ENCODE measurements around the gene HEG1.
"Not testable (repeated sequence)": the region's sequence is repeated elsewhere in the genome, so short reads cannot be mapped to it uniquely, and the experiment has no call there.

HEG1 gene, protein sequence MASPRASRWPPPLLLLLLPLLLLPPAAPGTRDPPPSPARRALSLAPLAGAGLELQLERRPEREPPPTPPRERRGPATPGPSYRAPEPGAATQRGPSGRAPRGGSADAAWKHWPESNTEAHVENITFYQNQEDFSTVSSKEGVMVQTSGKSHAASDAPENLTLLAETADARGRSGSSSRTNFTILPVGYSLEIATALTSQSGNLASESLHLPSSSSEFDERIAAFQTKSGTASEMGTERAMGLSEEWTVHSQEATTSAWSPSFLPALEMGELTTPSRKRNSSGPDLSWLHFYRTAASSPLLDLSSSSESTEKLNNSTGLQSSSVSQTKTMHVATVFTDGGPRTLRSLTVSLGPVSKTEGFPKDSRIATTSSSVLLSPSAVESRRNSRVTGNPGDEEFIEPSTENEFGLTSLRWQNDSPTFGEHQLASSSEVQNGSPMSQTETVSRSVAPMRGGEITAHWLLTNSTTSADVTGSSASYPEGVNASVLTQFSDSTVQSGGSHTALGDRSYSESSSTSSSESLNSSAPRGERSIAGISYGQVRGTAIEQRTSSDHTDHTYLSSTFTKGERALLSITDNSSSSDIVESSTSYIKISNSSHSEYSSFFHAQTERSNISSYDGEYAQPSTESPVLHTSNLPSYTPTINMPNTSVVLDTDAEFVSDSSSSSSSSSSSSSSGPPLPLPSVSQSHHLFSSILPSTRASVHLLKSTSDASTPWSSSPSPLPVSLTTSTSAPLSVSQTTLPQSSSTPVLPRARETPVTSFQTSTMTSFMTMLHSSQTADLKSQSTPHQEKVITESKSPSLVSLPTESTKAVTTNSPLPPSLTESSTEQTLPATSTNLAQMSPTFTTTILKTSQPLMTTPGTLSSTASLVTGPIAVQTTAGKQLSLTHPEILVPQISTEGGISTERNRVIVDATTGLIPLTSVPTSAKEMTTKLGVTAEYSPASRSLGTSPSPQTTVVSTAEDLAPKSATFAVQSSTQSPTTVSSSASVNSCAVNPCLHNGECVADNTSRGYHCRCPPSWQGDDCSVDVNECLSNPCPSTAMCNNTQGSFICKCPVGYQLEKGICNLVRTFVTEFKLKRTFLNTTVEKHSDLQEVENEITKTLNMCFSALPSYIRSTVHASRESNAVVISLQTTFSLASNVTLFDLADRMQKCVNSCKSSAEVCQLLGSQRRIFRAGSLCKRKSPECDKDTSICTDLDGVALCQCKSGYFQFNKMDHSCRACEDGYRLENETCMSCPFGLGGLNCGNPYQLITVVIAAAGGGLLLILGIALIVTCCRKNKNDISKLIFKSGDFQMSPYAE (N-terminal part only)

DNA sequence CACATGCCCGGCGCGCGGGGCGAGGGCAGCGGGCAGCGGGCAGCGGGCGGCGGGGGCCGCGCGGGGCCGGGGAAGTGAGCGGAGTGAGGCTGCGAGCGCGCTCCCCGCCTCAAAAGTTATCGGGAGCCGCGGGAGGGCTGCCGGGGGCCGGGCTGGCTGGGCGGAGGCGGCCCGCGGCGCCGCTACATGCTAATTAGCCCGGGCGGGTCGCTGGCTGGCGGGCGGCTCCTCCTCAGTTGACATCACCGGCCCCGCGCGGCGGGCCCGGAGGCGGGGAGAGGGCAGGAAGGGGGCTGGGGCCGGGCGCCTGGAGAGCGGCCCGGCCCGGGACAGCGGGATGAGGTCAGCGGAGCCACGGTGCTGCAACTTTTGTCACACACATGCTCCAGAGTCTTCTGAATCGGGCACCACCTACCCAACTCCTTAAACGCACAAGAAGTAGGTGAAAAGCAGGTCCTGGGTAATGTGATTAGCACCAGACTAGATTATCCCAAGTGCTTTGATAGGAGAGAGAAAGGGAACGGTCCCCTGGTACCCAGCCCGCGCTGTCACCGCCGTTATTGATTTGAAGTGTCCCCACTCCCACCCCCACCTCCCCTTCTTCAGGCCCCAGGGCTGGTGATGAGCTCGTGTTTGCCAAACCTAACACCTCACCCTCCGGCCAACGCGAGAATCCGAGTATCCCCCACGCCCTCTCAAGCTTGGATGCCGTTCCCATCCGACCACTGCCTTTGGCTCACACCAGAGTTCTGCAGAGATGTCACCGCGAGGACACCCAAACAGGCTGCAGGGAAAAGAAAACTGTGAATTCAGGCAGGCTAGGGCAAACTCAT is at the start of gene HEG1:
TSS of gene HEG1 (minus strand) at position 85 of the 833 bp plus-strand sequence. CDS start 107 bp downstream, outside the sequence.
- DNase-seq, result no peak

DNA sequence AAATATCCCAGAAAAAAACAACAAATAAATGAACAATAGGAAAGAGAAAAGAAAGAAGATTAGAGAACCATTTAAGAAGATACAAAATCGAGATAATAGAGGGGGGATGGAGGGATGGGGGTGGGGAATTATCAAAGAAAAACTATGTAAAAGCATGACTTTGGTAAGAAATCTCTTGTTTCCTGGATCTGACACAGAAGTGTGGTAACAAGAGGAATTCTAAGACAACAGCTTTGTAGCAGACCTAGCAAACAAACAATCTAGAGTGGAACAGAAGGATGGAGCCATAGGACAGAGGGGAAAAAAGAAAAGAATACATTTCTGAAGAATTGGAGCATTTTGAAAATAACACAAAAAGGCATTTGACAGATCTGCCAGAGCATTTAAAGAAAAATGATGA is 49.3 kb upstream of the HEG1 start:
- no peak for DNase-seq

DNA sequence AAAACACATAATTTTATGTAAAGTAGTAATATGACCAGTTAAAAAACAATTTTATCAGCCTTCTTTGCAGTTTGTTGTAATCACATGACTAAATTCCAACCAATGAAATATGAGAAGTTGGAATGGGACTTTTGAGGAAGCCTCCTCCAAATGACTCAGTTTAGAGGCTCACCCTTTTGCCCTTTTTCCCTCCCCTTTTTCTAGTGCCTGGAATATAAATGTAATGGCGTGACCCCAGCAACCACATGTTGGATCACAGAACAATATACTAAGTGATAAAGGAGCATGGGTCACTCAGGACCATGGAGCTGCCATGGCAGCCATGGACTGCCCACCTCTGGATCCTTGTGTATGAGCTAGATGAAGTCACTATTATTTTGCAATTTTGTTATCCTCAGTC is 48.8 kb upstream of the HEG1 start:
- no peak for DNase-seq

GRCh38 chr3:125103406-125103805 is 47.6 kb upstream of the HEG1 start:
- DNase-seq, result no peak

DNA sequence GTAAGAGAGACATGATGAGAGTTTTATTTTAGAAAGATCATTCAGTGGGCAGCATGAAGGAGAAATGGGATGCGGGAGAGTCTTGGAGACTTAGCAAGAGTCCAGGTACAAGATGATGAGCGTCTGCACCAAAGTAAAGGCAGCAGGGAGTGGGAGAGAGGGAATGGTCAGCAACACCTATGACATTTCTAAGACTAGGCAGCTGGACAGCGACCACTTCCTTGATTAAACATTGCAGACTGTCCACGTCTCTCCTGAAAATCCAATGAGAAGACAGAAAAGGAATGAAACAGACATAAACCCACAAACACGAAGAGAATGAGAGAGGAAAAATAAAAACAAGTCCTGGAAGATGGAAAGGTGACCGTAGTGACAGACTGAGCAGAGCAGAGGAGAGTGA is 46.7 kb upstream of the HEG1 start:
- no peak for DNase-seq

- DNase-seq, result no peak
Observed at GRCh38 chr3:125098611-125099291, 43.0 kb upstream of the HEG1 start.

- no peak for DNase-seq
Observed at GRCh38 chr3:125090649-125091048, 34.9 kb upstream of the HEG1 start.

DNA sequence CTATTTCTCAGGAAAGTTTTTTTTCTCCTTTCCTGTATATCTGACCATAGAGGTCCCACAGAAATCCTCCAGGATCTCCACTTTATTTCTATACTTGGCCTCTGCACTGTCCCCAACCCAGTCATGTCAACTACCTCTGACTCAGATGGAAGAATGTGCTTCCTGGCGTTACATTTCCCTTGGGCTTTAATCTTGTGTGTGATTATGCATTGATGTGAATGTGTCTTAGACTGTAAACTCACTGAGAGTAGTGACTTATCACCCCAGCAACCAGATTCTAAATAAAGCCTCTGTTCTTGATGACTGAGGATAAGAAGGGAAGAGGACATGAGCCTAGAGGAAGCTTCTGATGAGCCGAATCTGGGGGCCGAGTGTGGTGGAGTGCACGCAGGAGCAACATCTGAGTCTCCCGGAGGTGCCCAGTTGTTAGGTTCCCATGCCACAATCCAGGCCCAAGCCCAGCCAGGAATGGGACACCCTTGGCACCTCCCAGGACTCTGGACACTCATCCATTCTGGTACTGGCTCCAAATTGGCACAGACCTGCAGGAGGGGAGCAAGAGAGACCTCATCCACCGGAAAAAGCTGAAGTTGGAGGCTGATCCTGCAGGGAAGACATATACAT is 32.1 kb upstream of the HEG1 start:
- DNase-seq, result no peak

GRCh38 chr3:125085166-125085565 is 29.4 kb upstream of the HEG1 start:
- no peak for DNase-seq

DNA sequence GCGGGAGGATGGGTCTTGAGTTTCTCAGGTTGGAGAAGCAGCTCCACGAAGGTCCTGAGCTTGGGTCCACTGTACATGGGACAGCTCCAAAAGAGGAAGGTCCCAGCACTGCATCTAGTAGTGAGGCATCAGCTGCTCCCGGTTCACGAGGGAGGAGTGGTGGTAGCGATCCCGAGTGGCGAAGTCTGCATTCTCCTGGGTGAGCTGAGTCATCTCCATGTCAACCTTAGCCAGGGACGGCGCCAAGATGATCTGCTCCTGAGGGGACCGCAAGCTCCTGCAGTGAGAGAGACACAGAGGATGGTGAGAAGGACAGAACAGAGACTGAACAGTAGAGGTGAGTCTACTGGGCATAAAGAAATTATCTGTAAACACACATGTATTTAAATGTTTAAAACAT is 28.0 kb upstream of the HEG1 start:
- no peak for DNase-seq

DNA sequence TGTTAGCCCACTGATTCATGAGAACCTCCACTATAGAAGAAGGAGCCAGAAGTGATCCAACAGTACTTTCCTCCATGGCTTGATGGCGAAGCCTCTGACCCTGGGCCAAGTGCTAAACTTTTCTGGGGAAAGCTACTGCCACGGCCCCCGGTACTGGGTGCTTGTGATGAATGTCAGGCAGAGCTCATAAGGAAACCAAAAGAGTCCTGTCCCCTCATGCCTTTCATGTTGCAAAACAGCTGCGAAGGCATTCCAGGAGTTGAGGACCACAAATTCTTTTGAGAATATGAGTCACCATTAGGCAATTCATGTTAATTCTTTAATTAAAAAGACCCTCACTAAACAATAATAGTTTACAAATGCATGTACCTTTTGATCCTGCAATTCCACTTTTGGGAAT is 26.5 kb upstream of the HEG1 start:
- DNase-seq, result not testable (repeated sequence)

DNA sequence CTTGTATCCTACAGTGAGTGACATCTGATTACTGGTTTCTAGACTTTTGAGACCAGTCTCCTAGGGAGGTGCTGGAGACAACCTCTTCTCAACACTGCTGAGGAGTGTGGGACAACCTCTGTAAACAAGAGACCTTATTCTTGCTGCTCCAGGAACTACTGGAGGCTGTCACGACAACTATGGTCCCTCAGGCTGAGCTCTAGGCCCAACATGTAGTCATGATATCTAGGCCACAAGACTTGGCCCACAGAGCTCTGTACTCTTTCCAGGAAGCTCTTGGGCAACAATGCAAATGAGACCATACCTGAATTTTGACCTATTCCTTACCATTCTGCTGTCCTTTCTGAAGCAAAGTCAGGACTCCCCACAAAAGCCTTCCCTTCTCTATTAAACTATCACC is 24.3 kb upstream of the HEG1 start:
- no peak for DNase-seq

- no peak for DNase-seq
Observed at GRCh38 chr3:125079675-125080045, 23.9 kb upstream of the HEG1 start.

DNA sequence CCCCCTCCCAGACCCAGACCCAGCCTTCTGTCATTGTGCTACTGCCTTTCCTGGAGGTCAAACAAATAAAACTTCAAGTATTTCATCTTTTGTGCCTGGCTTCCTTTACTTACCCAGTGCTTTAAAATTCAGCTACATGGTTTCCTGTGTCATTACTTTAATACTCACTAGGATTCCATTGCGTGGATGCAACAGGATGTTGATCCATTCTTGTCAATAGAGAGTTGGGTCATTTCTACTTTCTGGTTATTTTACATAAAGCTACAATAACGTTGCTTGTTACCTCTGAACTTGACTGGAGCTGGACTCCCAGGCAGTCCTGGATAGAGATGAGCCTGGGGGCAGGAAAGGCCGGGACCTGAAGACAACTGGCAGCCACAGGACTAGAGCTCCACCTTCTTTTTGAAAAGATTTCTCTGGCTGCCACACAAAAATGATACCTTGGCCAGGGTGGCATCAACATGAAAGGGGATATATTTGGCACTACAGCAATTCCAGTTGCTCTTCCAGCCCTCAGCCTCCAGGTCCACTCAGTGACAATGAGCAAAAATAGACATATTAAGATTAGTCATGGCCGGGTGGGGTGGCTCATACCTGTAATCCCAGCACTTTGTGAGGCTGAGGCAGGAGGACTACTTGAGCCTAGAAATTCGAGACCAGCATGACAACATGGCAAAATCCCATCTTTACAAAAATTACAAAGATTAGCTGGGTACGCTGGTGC is 23.3 kb upstream of the HEG1 start:
- DNase-seq, result no peak

DNA sequence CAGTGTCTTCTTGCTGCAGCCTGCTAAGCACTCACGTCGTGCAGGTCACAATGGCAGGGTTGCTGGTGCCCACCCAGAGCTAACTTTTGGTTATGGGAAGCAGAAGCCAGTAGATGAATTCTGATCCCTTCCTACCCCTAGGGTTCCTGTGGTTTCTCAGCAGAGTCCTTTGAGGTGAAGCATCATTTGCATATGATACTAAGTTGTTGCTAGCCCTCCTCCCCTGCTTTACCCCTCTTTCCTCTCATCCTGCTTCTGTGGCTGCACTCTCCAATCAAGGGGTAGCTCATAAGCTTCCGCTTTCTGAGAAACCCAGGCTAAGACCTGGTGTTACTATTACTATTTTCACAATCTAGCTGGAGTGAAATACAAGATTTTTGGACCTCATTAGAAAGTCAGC is 22.1 kb upstream of the HEG1 start:
- DNase-seq, result no peak

DNA sequence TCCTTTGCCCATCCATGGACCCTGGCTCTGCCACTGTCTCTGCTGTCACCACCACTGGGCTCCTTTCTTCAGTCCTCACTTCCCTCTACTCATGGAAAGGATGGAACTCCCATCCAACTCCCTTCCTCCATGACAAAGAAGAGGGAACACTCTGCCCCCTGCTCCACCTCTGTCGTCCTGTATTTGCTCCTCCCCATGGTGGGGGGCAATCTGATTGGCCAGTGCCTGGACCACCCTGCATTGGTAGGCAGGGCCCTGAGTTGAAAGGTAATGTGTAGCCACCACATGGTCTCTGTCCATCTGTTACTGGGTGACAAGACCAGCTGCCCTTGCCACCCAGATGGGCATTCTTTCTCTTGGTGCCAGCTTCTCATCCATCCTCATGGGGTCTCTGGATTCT is 20.7 kb upstream of the HEG1 start:
- no peak for DNase-seq

GRCh38 chr3:125075738-125076137 is 19.9 kb upstream of the HEG1 start:
- DNase-seq, result no peak

DNA sequence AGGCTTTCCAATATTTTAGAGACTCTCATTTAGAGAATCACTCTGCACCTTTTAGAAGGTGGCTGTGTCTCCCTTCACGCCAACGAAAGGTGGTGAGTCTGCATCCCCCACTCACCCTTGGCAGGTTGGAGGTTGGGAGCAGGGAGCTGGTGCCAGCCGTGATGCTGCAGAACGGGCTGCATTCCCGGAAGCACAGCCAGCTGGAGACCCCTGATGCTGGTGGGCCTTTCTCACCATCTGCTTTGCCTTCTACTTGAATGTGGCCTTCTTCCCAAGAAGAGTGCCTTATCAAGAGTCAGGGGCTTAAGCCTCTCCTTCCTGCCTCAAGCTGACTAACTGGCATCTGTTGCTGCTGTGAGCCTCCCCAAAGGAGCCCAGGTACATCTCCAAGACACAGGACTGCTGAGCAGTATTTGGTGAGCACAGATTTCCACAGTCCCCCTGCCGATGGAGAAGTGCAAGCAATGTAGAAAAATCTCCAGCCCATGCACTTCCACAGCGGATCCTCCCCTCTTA is 17.7 kb upstream of the HEG1 start:
- no peak for DNase-seq

GRCh38 chr3:125072749-125073389 is 17.1 kb upstream of the HEG1 start:
- DNase-seq, result no peak

- no peak for DNase-seq
Observed at GRCh38 chr3:125072301-125072700, 16.5 kb upstream of the HEG1 start.
